Measurements from ENCODE around the gene SLC5A9. TPM values are rescaled to one million over a fixed set of nuclear protein-coding genes. Genes with fewer than 3 reads are reported as not detected.

SLC5A9 gene
- total and polyA plus RNA-seq, 2 experiments from 2014 or later, result 20.9 to 26.5 TPM

DNA sequence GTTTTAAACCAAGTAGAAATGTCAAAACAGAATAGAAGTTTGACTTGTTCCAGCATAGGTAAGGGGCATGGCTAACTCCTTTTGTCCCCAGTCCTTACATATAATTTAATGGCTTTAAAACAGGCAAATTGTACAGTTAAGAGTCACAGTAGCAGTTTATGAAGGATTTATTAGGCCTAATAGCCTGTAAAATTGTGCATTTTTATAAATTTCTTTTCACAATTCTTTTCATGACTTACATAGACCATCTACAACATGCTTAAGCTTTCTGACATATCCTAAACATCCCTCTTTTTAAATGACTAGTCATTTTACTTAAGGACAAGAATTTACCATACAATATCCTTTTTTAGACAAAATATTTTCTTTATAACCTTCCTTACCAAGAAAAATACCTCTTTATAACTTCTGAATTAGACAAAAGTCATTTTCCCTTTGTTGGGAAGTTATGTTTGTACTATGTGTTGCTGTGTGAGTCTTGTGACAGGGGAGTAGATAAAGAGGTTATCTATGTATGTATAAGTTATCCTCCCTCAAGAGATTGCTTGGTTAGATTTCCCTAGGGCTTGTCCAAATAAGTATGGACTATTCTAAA lies 34.5 kb upstream of the SLC5A9 start:
- Histone ChIP-seq H3K79me2 (no peaks in the 10 kb centered on the region), H3K27me3 (no peaks in the 10 kb centered on the region), H3K4me3 (no peak overlapping the region), H3K9me3 (ENCODE audit: low read depth) (peaks cover 8% of the 10 kb centered on the region), H3K9me2 (replicated peaks; ENCODE audit: insufficient read depth) (no peaks in the 10 kb centered on the region), H2AFZ (no peak overlapping the region), H3K36me3 (replicated peaks; ENCODE audit: insufficient read depth, low read depth) (no peaks in the 10 kb centered on the region), H4K20me1 (ENCODE audit: insufficient read depth, poor library complexity, severe bottlenecking) (no peaks in the 10 kb centered on the region), H3K4me2 (no peak overlapping the region), H3K4me1 (ENCODE audit: insufficient read depth) (no peaks in the 10 kb centered on the region), H3K27ac (no peak overlapping the region)
- no peak for DNase-seq (ENCODE audit: low spot score)
- TF ChIP-seq, protein P1, sequence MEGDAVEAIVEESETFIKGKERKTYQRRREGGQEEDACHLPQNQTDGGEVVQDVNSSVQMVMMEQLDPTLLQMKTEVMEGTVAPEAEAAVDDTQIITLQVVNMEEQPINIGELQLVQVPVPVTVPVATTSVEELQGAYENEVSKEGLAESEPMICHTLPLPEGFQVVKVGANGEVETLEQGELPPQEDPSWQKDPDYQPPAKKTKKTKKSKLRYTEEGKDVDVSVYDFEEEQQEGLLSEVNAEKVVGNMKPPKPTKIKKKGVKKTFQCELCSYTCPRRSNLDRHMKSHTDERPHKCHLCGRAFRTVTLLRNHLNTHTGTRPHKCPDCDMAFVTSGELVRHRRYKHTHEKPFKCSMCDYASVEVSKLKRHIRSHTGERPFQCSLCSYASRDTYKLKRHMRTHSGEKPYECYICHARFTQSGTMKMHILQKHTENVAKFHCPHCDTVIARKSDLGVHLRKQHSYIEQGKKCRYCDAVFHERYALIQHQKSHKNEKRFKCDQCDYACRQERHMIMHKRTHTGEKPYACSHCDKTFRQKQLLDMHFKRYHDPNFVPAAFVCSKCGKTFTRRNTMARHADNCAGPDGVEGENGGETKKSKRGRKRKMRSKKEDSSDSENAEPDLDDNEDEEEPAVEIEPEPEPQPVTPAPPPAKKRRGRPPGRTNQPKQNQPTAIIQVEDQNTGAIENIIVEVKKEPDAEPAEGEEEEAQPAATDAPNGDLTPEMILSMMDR (IDR thresholded peaks at IDR 0.05; ENCODE audit: poor library complexity), result no peak
- TF ChIP-seq EZH2phosphoT487 (IDR thresholded peaks at IDR 0.05; ENCODE audit: low read depth, severe bottlenecking, unreplicated experiment), result no peak
- TF ChIP-seq EZH2 (IDR thresholded peaks at IDR 0.05; ENCODE audit: borderline replicate concordance), result no peak

- H3K79me2 ChIP-seq, result no peaks in the 10 kb centered on the region
- WGBS (ENCODE audit: low lambda C conversion rate, missing lambda C conversion rate), result 78% methylated on average over 3 of the region's 3 CpGs
- no peaks in the 10 kb centered on the region for H3K9me2 ChIP-seq (replicated peaks; ENCODE audit: insufficient read depth)
- H3K9me3 ChIP-seq (ENCODE audit: low read depth), result peaks cover 8% of the 10 kb centered on the region
- no peak for TF ChIP-seq EZH2phosphoT487 (IDR thresholded peaks at IDR 0.05; ENCODE audit: low read depth, severe bottlenecking, unreplicated experiment)
- no peak for TF ChIP-seq EZH2 (IDR thresholded peaks at IDR 0.05; ENCODE audit: borderline replicate concordance)
- TF ChIP-seq, protein P1 (IDR thresholded peaks at IDR 0.05; ENCODE audit: poor library complexity), result no peak
- no peaks in the 10 kb centered on the region for H4K20me1 ChIP-seq (ENCODE audit: insufficient read depth, poor library complexity, severe bottlenecking)
- DNase-seq (ENCODE audit: low spot score), result no peak
- H3K27ac ChIP-seq, result no peak overlapping the region
- no peaks in the 10 kb centered on the region for H3K36me3 ChIP-seq (replicated peaks; ENCODE audit: insufficient read depth, low read depth)
- no peaks in the 10 kb centered on the region for H3K4me1 ChIP-seq (ENCODE audit: insufficient read depth)
- no peak overlapping the region for H2AFZ ChIP-seq
- no peaks in the 10 kb centered on the region for H3K27me3 ChIP-seq
- H3K4me3 ChIP-seq, result no peak overlapping the region
- no peak overlapping the region for H3K4me2 ChIP-seq
These were observed 31.6 kb upstream of the SLC5A9 start for GRCh38 chr1:48190881-48191280.

GRCh38 chr1:48194801-48195200 lies 27.7 kb upstream of the SLC5A9 start:
- Histone ChIP-seq H3K79me2 (no peaks in the 10 kb centered on the region), H3K9me2 (replicated peaks; ENCODE audit: insufficient read depth) (no peaks in the 10 kb centered on the region), H3K27ac (no peak overlapping the region), H3K36me3 (replicated peaks; ENCODE audit: insufficient read depth, low read depth) (no peaks in the 10 kb centered on the region), H3K4me2 (no peak overlapping the region), H4K20me1 (ENCODE audit: insufficient read depth, poor library complexity, severe bottlenecking) (no peaks in the 10 kb centered on the region), H2AFZ (no peak overlapping the region), H3K4me3 (no peak overlapping the region), H3K27me3 (no peaks in the 10 kb centered on the region), H3K4me1 (ENCODE audit: insufficient read depth) (no peaks in the 10 kb centered on the region), H3K9me3 (ENCODE audit: low read depth) (no peaks in the 10 kb centered on the region)
- 76% methylated on average over 2 of the region's 2 CpGs for WGBS (ENCODE audit: low lambda C conversion rate, missing lambda C conversion rate)
- no peak for DNase-seq (ENCODE audit: low spot score)
- TF ChIP-seq, protein P1 (IDR thresholded peaks at IDR 0.05; ENCODE audit: poor library complexity), result no peak
- TF ChIP-seq EZH2phosphoT487 (IDR thresholded peaks at IDR 0.05; ENCODE audit: low read depth, severe bottlenecking, unreplicated experiment) (no peak), EZH2 (IDR thresholded peaks at IDR 0.05; ENCODE audit: borderline replicate concordance) (no peak)

All from hepatocyte (in vitro differentiated cells).